H1 (cell line): ENCODE data around the gene S100A10. TPM values are rescaled to one million over a fixed set of nuclear protein-coding genes. Genes with fewer than 3 reads are reported as not detected.

Experiments used
- RBBP5 ChIP-seq: IDR thresholded peaks from 2 replicates; pipeline ENCODE4 v1.7.1; 2012; ENCODE audit warnings: low read depth, mild to moderate bottlenecking, inconsistent platforms, low read length, moderate library complexity, borderline replicate concordance
- polyA plus RNA-seq, 7 experiments: library from polyadenylated mRNA; depleted of rRNA in 3 of 7; stranded (reverse) in 5 of 7; unstranded in 2 of 7; fragments of >200 nt in 5 of 7; fragments of 200-250 nt in 2 of 7; gene quantifications; 1 replicate in 5 of 7; 2 replicates in 1 of 7; 4 replicates in 1 of 7; pipeline versions ENCODE4 v1.2.1 to v1.2.3, GENCODE V29; 2011 to 2013; ENCODE audit warnings: missing spikeins in 2 of 7, mixed read lengths in 2 of 7
- total RNA-seq: library from RNA; stranded (reverse); fragmentation: NEBNext Ultra II Directional; extraction: Animal tissue kit (Norgen Biotek cat#: 25700); gene quantifications from 2 replicates; pipeline ENCODE4 v1.2.1, GENCODE V29; 2021

Gene S100A10
- total and polyA plus RNA-seq, 2 of the 8 experiments (the other 6 are each of a cell fraction or from before 2014, with no cell fraction given): 23.9 to 231 TPM

- TF ChIP-seq RBBP5: no peak
- TF ChIP-seq, all 59 proteins: peak for 0
Observed at GRCh38 chr1:151995774-151996173, 2.1 kb upstream of the S100A10 start (continued).
